ENCODE results near the gene EVC2.

DNA sequence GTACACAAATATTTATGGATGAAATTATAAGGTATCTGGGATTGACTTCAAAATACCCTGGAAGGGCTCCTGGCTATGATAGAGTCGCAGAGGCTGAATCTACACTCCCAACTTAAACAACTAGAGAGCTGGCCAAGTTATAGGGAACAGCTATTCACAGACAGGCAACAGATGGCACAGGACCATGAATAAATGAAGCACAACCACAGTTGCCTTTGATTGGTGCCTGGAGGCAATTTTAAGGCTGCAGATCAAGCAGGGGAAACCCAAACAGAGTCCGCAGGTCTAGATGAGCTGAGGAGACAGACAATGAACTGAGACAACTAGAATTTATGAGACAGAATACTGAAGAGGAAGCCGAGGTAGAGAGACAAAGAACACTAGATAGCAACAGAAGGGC lies 155.9 kb downstream of the EVC2 start:
- TF ChIP-seq EZH2phosphoT487 (IDR thresholded peaks at IDR 0.05; ENCODE audit: insufficient read depth, low read depth) (no peak), EZH2 (IDR thresholded peaks at IDR 0.05; ENCODE audit: insufficient read depth, poor library complexity, severe bottlenecking) (no peak)

Measured in GM23248 (cell line).